SKM-1 (cell line): Measurements from ENCODE around the gene GRIN2D.

ENCODE experiments used
- DNase-seq: peaks from one replicate; lab custom pipeline; 2025; ENCODE audit not compliant: unreplicated experiment; lab: John Stamatoyannopoulos, UW

GRIN2D gene

DNA sequence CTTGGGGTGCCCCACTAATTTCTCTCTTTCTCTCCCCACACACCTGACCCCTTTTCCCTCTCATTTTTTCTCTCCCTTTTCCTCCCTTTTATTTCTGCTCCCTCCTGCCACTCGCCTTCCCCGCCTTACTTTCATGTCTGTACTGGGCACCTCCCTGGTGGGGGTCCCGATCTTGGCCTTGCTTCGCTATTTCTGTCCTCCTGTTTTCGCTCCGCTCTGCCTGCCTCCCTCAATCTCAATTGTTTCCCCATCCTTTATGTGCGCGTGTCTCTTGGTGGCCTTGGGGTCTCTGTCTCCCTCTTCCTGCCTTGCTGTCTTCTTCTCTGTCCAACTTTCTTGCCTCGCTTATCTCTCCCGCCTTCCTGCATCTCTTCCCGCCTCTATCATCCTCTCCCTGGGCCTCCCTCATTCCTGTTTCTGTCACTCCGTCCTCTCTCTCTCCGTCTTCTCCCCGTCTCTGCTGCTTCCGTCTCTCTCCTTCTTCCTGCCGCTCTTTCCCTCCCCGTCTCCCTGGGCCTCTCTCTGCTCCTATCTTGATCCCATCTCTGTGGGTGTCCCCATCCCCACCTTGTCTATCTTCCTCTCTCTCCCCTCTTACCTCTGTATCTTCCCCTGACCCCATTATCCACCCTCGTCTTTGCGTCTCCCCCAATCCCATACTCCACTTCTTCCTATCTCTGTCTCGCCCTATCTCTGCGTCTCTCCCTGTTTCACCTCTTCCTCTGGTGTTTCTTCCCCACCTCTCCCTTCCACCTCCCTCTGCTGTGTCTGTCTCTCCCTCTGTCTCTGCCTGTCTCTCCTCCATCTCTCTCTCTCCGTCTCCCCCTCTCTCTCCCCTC, 4.0 kb downstream of the GRIN2D start:
- DNase-seq, result no peak

DNA sequence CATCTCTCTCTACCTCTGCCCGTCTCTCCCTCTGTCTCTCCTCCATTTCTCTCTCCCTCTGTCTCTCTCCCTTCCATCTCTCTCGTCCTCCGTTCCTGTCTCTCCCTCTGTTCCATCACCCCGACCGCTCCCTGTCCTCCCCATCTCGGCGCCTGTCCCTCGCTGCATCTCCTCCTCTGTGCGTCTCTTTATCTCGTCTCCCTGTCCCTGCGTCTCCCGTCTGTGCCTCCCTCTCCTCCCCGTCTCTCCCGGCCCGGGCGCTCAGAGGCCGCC, 4.6 kb downstream of the GRIN2D start:
- no peak for DNase-seq

- DNase-seq, result peak; percentile 31
Observed at GRCh38 chr19:48398375-48399235, 5.1 kb downstream of the GRIN2D start.

DNA sequence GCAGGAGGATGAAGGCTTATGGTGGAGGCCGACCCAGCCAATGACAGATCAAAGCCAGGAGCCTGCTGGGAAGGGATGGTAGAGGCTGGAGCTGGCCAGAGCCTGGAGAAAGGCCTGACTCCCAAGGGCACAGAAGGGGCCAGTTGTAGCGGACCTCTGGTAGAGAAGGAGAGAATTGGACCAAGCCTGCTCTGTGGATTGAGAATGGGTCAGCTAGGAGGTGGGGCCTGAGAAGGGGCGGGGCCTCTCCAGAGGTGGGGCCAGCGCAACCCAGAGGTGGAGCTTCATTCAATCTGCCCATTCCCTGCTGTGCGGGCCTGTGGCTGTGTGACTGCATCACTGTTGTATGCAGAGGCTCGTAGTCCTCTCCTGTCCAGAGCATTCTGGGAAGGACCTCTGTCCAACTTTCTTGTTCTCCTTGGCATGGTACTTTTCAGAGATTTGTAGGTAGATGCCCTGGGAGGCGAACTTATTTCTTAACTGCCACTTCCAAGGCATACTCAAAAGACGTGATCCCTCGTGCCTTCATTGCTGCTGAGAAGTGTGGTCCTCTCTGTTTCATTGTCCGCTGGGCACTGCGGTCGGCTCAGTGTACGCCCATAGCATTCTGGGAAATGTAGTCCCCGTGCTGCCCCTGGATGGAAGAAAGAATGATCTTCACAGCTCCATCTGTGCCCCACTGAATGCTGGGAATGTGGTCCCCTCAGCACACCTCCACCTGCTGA, 6.7 kb downstream of the GRIN2D start:
- no peak for DNase-seq

DNA sequence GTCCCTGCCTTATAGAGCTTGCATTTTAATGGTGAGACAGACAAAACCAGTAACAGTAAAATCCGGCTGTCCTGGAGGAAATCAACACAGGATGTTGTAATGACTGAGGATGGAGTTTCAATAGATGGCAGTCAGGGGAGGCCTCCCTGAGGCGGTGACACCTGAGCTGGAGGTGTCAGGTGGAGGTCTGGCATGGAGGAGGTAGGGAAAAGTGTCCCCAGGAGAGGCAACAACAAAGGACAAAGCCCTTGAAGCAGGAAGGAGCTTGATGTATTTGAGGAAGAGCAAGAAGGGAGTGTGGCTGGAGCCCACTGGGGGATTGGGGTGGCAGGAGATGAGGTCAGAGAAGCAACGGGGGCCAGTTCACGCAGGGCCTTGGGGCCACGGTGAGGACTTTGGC, 7.8 kb downstream of the GRIN2D start:
- no peak for DNase-seq

DNA sequence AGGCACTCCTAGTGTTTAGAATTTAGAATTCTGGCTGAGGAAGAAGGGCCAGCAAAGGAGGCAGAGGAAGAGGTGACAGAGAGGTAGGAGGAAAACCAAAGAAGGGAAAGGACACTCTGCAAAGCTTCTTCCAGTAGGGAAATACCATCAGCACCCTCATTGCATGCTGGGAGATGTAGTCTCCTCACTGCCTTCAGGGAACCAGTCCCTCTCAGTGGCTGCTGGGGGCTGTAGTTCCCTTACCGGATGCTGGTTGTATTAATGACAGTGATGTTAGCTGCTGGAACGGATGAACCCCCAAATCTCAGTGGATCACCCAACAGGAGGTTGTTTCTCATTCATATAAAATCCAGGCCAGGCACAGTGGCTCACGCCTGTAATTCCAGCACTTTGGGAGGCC, 10.1 kb downstream of the GRIN2D start:
- DNase-seq, result peak; percentile 12

- no peak for DNase-seq
Observed at GRCh38 chr19:48405010-48405659, 11.7 kb downstream of the GRIN2D start.

GRCh38 chr19:48405850-48406249, 12.4 kb downstream of the GRIN2D start:
- no peak for DNase-seq

- DNase-seq, result no peak
Observed at GRCh38 chr19:48413879-48414587, 20.6 kb downstream of the GRIN2D start.

- DNase-seq, result no peak
Observed at GRCh38 chr19:48415395-48415794, 21.9 kb downstream of the GRIN2D start.

DNA sequence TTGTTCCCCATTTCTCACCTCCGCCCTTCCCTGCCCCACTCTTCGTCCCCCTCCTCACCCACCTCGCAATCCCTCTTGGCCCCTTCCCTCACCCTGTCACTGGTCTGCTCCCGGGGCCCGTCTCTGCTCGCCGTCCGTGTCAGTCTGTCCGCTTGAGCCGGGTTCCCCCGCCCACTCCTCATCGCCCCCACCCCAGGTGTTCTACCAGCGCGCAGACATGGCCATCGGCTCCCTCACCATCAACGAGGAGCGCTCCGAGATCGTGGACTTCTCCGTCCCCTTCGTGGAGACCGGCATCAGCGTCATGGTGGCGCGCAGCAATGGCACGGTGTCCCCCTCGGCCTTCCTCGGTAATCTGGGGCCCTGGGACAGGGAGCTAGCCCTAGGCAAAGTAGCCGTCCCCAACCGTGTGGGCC, 22.3 kb downstream of the GRIN2D start:
- DNase-seq, result no peak

GRCh38 chr19:48417421-48417820, 24.0 kb downstream of the GRIN2D start:
- no peak for DNase-seq

DNA sequence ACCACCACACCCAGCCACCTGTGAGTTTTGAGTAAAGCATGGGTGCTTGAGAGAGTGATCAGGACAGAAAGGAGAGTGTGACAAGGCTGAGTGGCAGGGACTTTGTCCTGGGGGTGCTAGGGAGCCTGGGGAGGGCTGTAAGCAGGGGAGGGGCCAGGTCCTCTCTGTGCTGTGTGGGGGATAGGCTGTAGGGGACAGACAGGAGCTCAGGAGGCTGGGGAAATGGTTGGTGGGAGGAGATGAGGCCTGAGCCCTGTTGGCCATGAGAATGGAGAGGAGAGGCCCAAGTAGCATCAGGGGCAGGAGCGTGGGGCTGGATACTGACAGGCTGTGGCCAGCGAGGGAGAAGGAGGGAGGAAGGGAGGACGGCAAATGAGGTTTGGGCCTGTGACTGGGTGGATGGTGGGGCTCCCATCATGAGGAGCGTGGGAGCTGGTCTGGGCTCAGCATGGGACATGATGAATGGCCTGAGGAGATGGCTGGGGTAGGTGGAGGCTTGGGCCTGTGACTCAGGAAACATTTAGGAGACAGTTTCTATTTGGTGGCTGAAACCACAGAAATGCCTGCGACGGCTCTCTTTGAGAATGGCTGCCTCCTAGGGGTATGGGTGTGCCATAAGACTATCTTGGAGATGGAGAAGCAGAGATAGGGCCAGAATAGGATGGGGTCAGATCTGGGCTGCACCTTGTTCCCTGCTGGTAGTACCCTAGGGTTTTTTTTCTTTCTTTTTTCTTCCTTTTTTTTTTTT, 25.0 kb downstream of the GRIN2D start:
- DNase-seq, result no peak

- DNase-seq, result no peak
Observed at GRCh38 chr19:48419158-48419920, 25.9 kb downstream of the GRIN2D start.

GRCh38 chr19:48421548-48421947, 28.1 kb downstream of the GRIN2D start:
- DNase-seq, result no peak

DNA sequence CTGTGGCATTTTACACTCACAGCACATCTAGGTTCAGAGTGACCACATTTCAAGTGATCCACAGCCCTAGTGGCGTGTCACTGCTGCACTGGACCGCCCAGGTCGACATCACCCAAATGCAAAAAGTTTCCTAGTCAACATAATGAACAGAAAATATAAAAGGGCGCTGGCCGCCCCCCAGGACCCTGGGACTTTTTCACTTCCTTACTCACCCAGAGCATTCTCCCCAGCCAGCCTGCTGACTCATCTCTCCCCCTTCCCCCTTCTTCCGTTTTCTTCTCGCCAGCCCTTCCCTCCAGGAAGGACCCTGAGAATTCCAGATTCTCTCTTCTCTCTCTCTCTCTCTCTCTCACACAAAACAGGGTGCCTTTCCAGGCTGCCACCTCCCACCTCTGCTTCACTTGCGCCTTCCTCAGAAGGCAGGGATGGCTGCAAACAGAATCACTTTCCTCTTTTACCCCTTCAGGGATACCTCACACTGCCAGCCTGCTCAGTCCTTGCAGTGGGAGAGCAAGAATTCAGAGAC, 31.3 kb downstream of the GRIN2D start:
- DNase-seq, result peak; percentile 12

DNA sequence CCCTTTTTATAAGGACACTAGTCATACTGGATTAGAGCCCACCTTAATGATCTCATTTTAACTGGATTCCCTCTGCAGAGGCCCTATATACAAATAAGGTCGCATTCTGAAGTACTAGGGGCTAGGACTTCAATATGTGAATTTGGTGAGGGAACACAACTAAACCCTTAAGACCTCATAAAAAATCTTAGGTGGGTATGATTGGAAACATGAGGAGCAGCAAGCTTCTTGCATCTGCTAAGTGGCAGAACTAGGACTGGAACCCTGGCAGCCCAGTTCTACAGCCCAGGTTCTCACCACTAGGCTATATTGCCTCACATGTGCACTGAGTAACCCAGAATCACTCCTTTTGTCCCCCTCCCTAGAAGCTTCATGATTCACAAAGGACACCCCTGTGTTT, 35.2 kb downstream of the GRIN2D start:
- no peak for DNase-seq

GRCh38 chr19:48433337-48433736, 39.9 kb downstream of the GRIN2D start:
- DNase-seq, result no peak

DNA sequence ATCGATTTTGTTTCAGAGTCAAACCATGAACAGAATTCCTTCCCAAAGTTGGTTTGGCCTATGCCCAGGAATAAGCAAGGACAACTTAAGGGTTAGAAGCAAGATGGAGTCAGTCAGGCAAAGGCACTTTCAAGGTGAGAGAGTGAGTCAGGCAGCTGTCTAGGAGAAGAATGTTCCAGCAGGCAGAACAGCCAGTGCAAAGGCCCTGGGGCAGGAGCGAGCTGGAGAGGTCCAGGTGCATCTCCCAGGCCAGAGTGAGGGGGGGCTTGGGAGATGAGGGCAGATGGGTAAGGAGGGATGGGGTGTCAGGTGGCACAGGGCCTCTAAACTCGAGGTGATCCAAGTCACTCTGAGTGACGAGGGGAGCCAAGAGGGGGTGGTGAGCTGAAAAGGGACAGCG, 43.1 kb downstream of the GRIN2D start:
- no peak for DNase-seq
